IMR-90 (cell line): Measurements from ENCODE around the gene TMC3. TPM values are rescaled to one million over a fixed set of nuclear protein-coding genes. Genes with fewer than 3 reads are reported as not detected.

ENCODE experiments used
- ATAC-seq: fragments of 200-7000 bp; cut with Tn5 transposase; 2 replicates; pipeline ENCODE4 v1.9.1; 2020; ENCODE audit warnings: low read depth, mild to moderate bottlenecking, moderate library complexity
- BruUV-seq: library from RNA; stranded (reverse); fragments of 400-500 nt; replicated peaks from 2 replicates; lab custom pipeline; 2021; lab: Mats Ljungman, UMichigan
- CTCF ChIA-PET: fragments of 300-600 bp; formaldehyde crosslinking; extraction: SDS; loops from one replicate; lab custom pipeline; 2021; ENCODE audit warnings: antibody characterized with exemption; lab: Yijun Ruan, JAX
- POLR2A ChIA-PET: fragments of 300-600 bp; sonication (Branson Sonifier 250); formaldehyde crosslinking; loops from one replicate; lab custom pipeline; 2022; ENCODE audit warnings: antibody characterized with exemption; ENCODE audit not compliant: unreplicated experiment; lab: Charles Lee
- DNase-seq: peaks from one replicate; pipeline ENCODE4 v3.0.0; 2013
- H2AFZ ChIP-seq: replicated peaks from 2 replicates; pipeline ENCODE3; 2013; ENCODE audit warnings: low read length, mild to moderate bottlenecking; ENCODE audit not compliant: poor library complexity
- H2AK5ac ChIP-seq: 2 replicates; pipeline ENCODE4 v1.6.1; 2013; ENCODE audit warnings: low read depth, low read length, inconsistent platforms
- H2AK9ac ChIP-seq: replicated peaks from 2 replicates; pipeline ENCODE3; 2013; ENCODE audit warnings: mild to moderate bottlenecking, low read depth, low read length, moderate library complexity; ENCODE audit not compliant: poor library complexity
- H2BK120ac ChIP-seq: 2 replicates; pipeline ENCODE4 v1.6.1; 2013; ENCODE audit warnings: low read depth, low read length, inconsistent platforms
- H2BK15ac ChIP-seq: 3 replicates; pipeline ENCODE4 v1.6.1; 2013; ENCODE audit warnings: low read depth, low read length, inconsistent platforms
- H2BK20ac ChIP-seq: 2 replicates; pipeline ENCODE4 v1.6.1; 2013; ENCODE audit warnings: low read depth, mild to moderate bottlenecking, inconsistent platforms, low read length, moderate library complexity
- H2BK5ac ChIP-seq: 2 replicates; pipeline ENCODE4 v1.6.1; 2013; ENCODE audit warnings: mild to moderate bottlenecking, low read depth, low read length, inconsistent platforms; ENCODE audit not compliant: poor library complexity, severe bottlenecking
- H3K14ac ChIP-seq: replicated peaks from 2 replicates; pipeline ENCODE4 v1.6.1; 2013; ENCODE audit warnings: low read depth, low read length, inconsistent platforms
- H3K18ac ChIP-seq: 2 replicates; pipeline ENCODE4 v1.6.1; 2013; ENCODE audit warnings: low read depth, low read length, control low read depth
- H3K23ac ChIP-seq: 2 replicates; pipeline ENCODE4 v1.6.1; 2013; ENCODE audit warnings: low read depth, low read length, inconsistent platforms
- H3K27ac ChIP-seq: 2 replicates; pipeline ENCODE4 v1.5.1; 2013; ENCODE audit warnings: mild to moderate bottlenecking, control low read depth, low read length; ENCODE audit not compliant: insufficient read depth
- H3K27me3 ChIP-seq: 2 replicates; pipeline ENCODE4 v1.6.1; 2013; ENCODE audit warnings: low read length; ENCODE audit not compliant: control insufficient read depth, insufficient read depth
- H3K36me3 ChIP-seq: 2 replicates; pipeline ENCODE4 v1.6.1; 2013; ENCODE audit warnings: low read length, mixed read lengths; ENCODE audit not compliant: control insufficient read depth, insufficient read depth
- H3K4ac ChIP-seq: 2 replicates; pipeline ENCODE4 v1.6.1; 2013; ENCODE audit warnings: low read depth, low read length, inconsistent platforms
- H3K4me1 ChIP-seq: 2 replicates; pipeline ENCODE4 v1.6.1; 2013; ENCODE audit warnings: low read length, mixed read lengths; ENCODE audit not compliant: control insufficient read depth, insufficient read depth
- H3K4me2 ChIP-seq: 2 replicates; pipeline ENCODE4 v1.6.1; 2013; ENCODE audit warnings: low read depth, mild to moderate bottlenecking, control low read depth, low read length, moderate library complexity
- H3K4me3 ChIP-seq: 2 replicates; pipeline ENCODE4 v1.5.1; 2013; ENCODE audit warnings: low read depth, mild to moderate bottlenecking, control low read depth, low read length, moderate library complexity; ENCODE audit not compliant: insufficient read depth
- H3K56ac ChIP-seq: 2 replicates; pipeline ENCODE4 v1.6.1; 2013; ENCODE audit warnings: low read length, inconsistent platforms; ENCODE audit not compliant: insufficient read depth; ENCODE audit errors: extremely low read depth
- H3K79me1 ChIP-seq, 2 experiments: 2 replicates each; pipeline ENCODE4 v1.6.1; 2013; ENCODE audit warnings: low read length in 2 of 2, inconsistent platforms in 1 of 2, low read depth in 1 of 2
- H3K9ac ChIP-seq: 2 replicates; pipeline ENCODE4 v1.6.1; 2013; ENCODE audit warnings: low read depth, low read length, control low read depth
- H3K9me1 ChIP-seq: 2 replicates; pipeline ENCODE4 v1.6.1; 2013; ENCODE audit warnings: low read length, inconsistent platforms; ENCODE audit not compliant: insufficient read depth
- H3K9me3 ChIP-seq: 2 replicates; pipeline ENCODE4 v1.6.1; 2013; ENCODE audit warnings: low read length; ENCODE audit not compliant: control insufficient read depth, insufficient read depth
- H4K20me1 ChIP-seq: 2 replicates; pipeline ENCODE4 v1.6.1; 2013; ENCODE audit warnings: low read length, inconsistent platforms; ENCODE audit not compliant: insufficient read depth
- H4K5ac ChIP-seq: 2 replicates; pipeline ENCODE4 v1.6.1; 2013; ENCODE audit warnings: mild to moderate bottlenecking, low read depth, low read length, control low read depth
- H4K8ac ChIP-seq, 2 experiments: 2 replicates each; pipeline ENCODE4 v1.6.1; 2013; ENCODE audit warnings: low read depth in 2 of 2, low read length in 2 of 2, control low read depth in 1 of 2, inconsistent platforms in 1 of 2
- H4K91ac ChIP-seq: 2 replicates; pipeline ENCODE4 v1.6.1; 2013; ENCODE audit warnings: low read depth, low read length, inconsistent platforms; ENCODE audit not compliant: insufficient read depth
- BHLHE40 ChIP-seq: fragments of 150-350 bp; IDR thresholded peaks from 2 replicates; pipeline ENCODE4 v1.6.1; 2016; ENCODE audit warnings: mild to moderate bottlenecking, low read depth, low read length
- CEBPB ChIP-seq: IDR thresholded peaks from 2 replicates; pipeline ENCODE4 v1.6.1; 2012; ENCODE audit warnings: low read depth, low read length, improper control_type of control experiment
- FOS ChIP-seq: fragments of 150-350 bp; IDR thresholded peaks from 2 replicates; pipeline ENCODE4 v1.6.1; 2016; ENCODE audit warnings: low read depth, low read length
- MAFK ChIP-seq: IDR thresholded peaks from 2 replicates; pipeline ENCODE4 v1.6.1; 2012; ENCODE audit warnings: low read depth, low read length, improper control_type of control experiment
- MAZ ChIP-seq: IDR thresholded peaks from 2 replicates; pipeline ENCODE4 v1.6.1; 2012; ENCODE audit warnings: low read depth, mild to moderate bottlenecking, low read length, improper control_type of control experiment, moderate library complexity, borderline replicate concordance
- MXI1 ChIP-seq: IDR thresholded peaks from 2 replicates; pipeline ENCODE4 v1.6.1; 2012; ENCODE audit warnings: low read depth, mild to moderate bottlenecking, low read length, moderate library complexity, borderline replicate concordance
- NFE2L2 ChIP-seq: fragments of 150-350 bp; IDR thresholded peaks from 2 replicates; pipeline ENCODE4 v1.6.1; 2016; ENCODE audit warnings: low read depth, mild to moderate bottlenecking, low read length
- POLR2A ChIP-seq: IDR thresholded peaks from 2 replicates; pipeline ENCODE4 v1.6.1; 2012; ENCODE audit warnings: mild to moderate bottlenecking, low read depth, low read length
- RAD21 ChIP-seq: IDR thresholded peaks from 2 replicates; pipeline ENCODE4 v1.6.1; 2012; ENCODE audit warnings: low read length, improper control_type of control experiment
- RCOR1 ChIP-seq: IDR thresholded peaks from 2 replicates; pipeline ENCODE4 v1.6.1; 2012; ENCODE audit warnings: mild to moderate bottlenecking, low read length, improper control_type of control experiment; ENCODE audit not compliant: insufficient replicate concordance
- RFX5 ChIP-seq: IDR thresholded peaks from 2 replicates; pipeline ENCODE4 v1.8.0; 2012; ENCODE audit warnings: low read depth, mild to moderate bottlenecking, low read length, moderate library complexity
- SMC3 ChIP-seq: fragments of 150-350 bp; IDR thresholded peaks from 2 replicates; pipeline ENCODE4 v1.6.1; 2016; ENCODE audit warnings: low read depth, mild to moderate bottlenecking, antibody characterized with exemption, low read length, moderate library complexity
- USF2 ChIP-seq: fragments of 150-350 bp; IDR thresholded peaks from 2 replicates; pipeline ENCODE4 v1.6.1; 2017; ENCODE audit warnings: mild to moderate bottlenecking, antibody characterized with exemption, low read length, low read depth
- WGBS, 2 experiments: methylation state at CpG; one replicate each; pipeline versions ENCODE4 v1.1.5 to v1.1.7; 2013; ENCODE audit warnings: missing lambda C conversion rate in 2 of 2; ENCODE audit not compliant: insufficient read length in 1 of 2; ENCODE audit errors: extremely low coverage in 2 of 2; 5-methylcytosine and 5-hydroxymethylcytosine counted together
- dilution Hi-C: fragments of 300-500 bp; cut with HindIII; formaldehyde crosslinking; loops from one replicate; pipeline ENCODE4 v1.14.3; 2018; ENCODE audit warnings: low sequenced_read_pairs; ENCODE audit not compliant: unreplicated experiment
- in situ Hi-C: fragments of 300-500 bp; cut with MboI; formaldehyde crosslinking; loops from 3 replicates; pipeline ENCODE4 v1.14.3; 2019; ENCODE audit warnings: low sequenced_read_pairs, inconsistent platforms, mixed read lengths
- intact Hi-C: fragments of 100-400 bp; cut with micrococcal nuclease; formaldehyde crosslinking; loops from 2 replicates; pipeline ENCODE4 v1.10.0; 2022
- polyA plus RNA-seq, 3 experiments: library from polyadenylated mRNA; depleted of rRNA; stranded (reverse); fragments of >200 nt; gene quantifications; 2 replicates each; pipeline ENCODE4 v1.2.3, GENCODE V29; 2012; ENCODE audit warnings: low replicate concordance in 1 of 3
- total RNA-seq: library from RNA; depleted of rRNA; stranded (reverse); fragments of >200 nt; gene quantifications from 2 replicates; pipeline ENCODE4 v1.2.3, GENCODE V29; 2012
- TF ChIP-seq, protein P1 (sequence below): conservative IDR thresholded peaks from 2 replicates; pipeline ENCODE4 v1.5.1; 2012; ENCODE audit warnings: mild to moderate bottlenecking, low read depth, low read length, improper control_type of control experiment

The TMC3 gene
- total and polyA plus RNA-seq, 2 of the 4 experiments (the other 2 are of a cell fraction): not detected

DNA sequence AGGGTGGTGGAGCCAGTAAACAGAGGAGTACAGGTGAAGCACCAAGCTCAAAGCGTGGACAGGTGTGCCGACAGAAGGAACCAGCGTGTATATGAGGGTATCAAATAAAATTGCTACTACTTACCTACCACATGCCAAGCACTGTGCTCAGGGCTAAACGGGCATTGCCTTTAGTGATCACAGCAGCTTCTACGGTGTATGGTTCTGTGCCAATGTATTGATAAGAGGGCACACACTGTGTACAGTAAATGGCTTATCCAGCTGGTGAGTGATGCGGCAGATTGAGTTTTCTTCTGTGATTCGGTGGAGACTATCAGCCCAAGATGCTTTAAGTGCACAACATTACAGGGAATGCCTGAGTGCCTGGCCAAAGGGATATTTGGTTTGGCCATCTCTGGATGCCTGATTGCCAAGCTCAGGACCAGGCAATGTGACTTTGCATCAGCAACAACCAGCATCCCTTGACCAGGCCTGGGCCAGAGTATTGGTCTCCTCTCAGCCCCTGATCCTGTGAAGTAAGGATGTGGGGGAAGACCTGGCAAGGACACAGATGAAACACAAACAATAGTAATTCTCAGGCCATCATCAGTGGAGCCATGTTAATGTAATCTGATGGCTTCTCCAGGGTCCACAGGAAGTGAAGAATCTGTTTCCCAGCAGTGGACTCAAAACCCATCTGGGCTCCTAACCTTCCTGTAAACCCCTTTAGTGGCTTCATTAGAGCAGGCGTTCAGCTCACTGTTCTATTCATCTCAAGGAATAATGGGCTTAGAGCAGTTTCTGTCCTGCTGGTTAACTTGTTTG, 64.2 kb downstream of the TMC3 start:
- dilution Hi-C loops: no loop called here
- Histone ChIP-seq H2AFZ (no peak overlapping the region), H4K5ac (no peak overlapping the region), H2BK120ac (no peak overlapping the region), H3K9me3 (no peaks in the 10 kb centered on the region), H3K4me3 (no peak overlapping the region), H2BK5ac (no peak overlapping the region), H3K4me2 (no peak overlapping the region), H3K23ac (no peak overlapping the region), H3K79me1 (0 out of 4 replicates have a peak, but pooled peaks cover 0 to 11% of the 10 kb centered on the region in 2 experiments), H3K18ac (no peak overlapping the region), H2AK5ac (no peak overlapping the region; the same call in 1 of the 2 replicates), H4K20me1 (no peaks in the 10 kb centered on the region), H3K9ac (no peak overlapping the region), H4K91ac (no peak overlapping the region), H4K8ac (no peak overlapping the region), H3K27me3 (no peaks in the 10 kb centered on the region), H3K27ac (no peak overlapping the region), H3K4ac (no peak overlapping the region), H3K56ac (no peak overlapping the region), H3K9me1 (peaks cover 36% of the 10 kb centered on the region), H3K36me3 (peaks cover 34% of the 10 kb centered on the region), H2AK9ac (no peak overlapping the region), H3K4me1 (peaks cover 20% of the 10 kb centered on the region), H3K14ac (no peak overlapping the region), H2BK15ac (peak overlapping the region; percentile 40; the same call in 1 of the 3 replicates), H2BK20ac (no peak overlapping the region)
- in situ Hi-C loops: no loop called here
- CTCF ChIA-PET: interaction anchor here (1.2 kb wide), 1 partner anchor 9 kb away, joined by 3 read pairs; no protein-coding TSS in a partner anchor
- POLR2A ChIA-PET: no interaction called here
- DNase-seq: no peak
- ATAC-seq: no peak
- intact Hi-C loops: no loop called here
- WGBS, 2 experiments: no CpG with 5 or more reads among the region's 8 CpGs
- BruUV-seq: no TSS peak
- TF ChIP-seq MXI1: no peak
- TF ChIP-seq USF2: no peak
- no peak for TF ChIP-seq BHLHE40
- no peak for TF ChIP-seq NFE2L2
- no peak for TF ChIP-seq SMC3
- no peak for TF ChIP-seq POLR2A
- TF ChIP-seq MAFK: no peak
- no peak for TF ChIP-seq FOS
- no peak for TF ChIP-seq CEBPB
- no peak for TF ChIP-seq MAZ
- TF ChIP-seq RAD21: no peak
- no peak for TF ChIP-seq RCOR1
- no peak for TF ChIP-seq RFX5
- TF ChIP-seq, protein P1, sequence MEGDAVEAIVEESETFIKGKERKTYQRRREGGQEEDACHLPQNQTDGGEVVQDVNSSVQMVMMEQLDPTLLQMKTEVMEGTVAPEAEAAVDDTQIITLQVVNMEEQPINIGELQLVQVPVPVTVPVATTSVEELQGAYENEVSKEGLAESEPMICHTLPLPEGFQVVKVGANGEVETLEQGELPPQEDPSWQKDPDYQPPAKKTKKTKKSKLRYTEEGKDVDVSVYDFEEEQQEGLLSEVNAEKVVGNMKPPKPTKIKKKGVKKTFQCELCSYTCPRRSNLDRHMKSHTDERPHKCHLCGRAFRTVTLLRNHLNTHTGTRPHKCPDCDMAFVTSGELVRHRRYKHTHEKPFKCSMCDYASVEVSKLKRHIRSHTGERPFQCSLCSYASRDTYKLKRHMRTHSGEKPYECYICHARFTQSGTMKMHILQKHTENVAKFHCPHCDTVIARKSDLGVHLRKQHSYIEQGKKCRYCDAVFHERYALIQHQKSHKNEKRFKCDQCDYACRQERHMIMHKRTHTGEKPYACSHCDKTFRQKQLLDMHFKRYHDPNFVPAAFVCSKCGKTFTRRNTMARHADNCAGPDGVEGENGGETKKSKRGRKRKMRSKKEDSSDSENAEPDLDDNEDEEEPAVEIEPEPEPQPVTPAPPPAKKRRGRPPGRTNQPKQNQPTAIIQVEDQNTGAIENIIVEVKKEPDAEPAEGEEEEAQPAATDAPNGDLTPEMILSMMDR: no peak
